ENCODE data around the gene RNF5. TPM values are rescaled to one million over a fixed set of nuclear protein-coding genes. Genes with fewer than 3 reads are reported as not detected.
A peak's percentile ranks its signal among the peaks of the same experiment; 100 is the strongest.

Gene RNF5
- total RNA-seq, 1 experiment from 2014 or later, result 45.9 TPM

- Histone ChIP-seq H3K27me3 (ENCODE audit: insufficient read depth, low read length) (no peaks in the 10 kb centered on the region), H3K4me1 (ENCODE audit: control insufficient read depth in 1 of 2, insufficient read depth in 2 of 2, low read length in 2 of 2) (peaks cover 22 to 63% of the 10 kb centered on the region in 2 experiments), H4K20me1 (ENCODE audit: insufficient read depth) (no peaks in the 10 kb centered on the region), H3K4me3 (replicated peaks in 1 of 2; ENCODE audit: low read depth in 1 of 2, low read length in 2 of 2) (peak within 1 kb of the TSS; percentile 80 to 84), H3K36me3 (ENCODE audit: control insufficient read depth in 1 of 2, insufficient read depth in 2 of 2, low read length in 2 of 2) (peaks cover 0 to 3% of the 10 kb centered on the region in 2 experiments; a peak in 2 of 4 replicates), H3K9ac (ENCODE audit: low read length) (peak within 1 kb of the TSS; percentile 87), H3K9me3 (ENCODE audit: control insufficient read depth in 1 of 2, insufficient read depth in 1 of 2, low read depth in 1 of 2, low read length in 2 of 2) (no peaks in the 10 kb centered on the region), H3K27ac (ENCODE audit: low read depth, low read length) (peak within 1 kb of the TSS; percentile 81), H3K9me2 (ENCODE audit: insufficient read depth) (no peaks in the 10 kb centered on the region), H3K79me2 (ENCODE audit: insufficient read depth, low read length) (peaks cover 13% of the 10 kb centered on the region), H2AFZ (ENCODE audit: low read depth, low read length, poor library complexity, severe bottlenecking) (no peak within 1 kb of the TSS), H3K4me2 (ENCODE audit: low read length) (peak within 1 kb of the TSS; percentile 81)
- ChIA-PET RAD21 (ENCODE audit: low non-redundant PET in 1 of 2, low total read pairs in 2 of 2, uncharacterized antibody in 2 of 2, unreplicated experiment in 2 of 2) (no interaction called here), POLR2A (interaction anchor here (0.6 to 1.7 kb wide), 5 partner anchors 8 to 1257 kb away, joined by 3 to 4 read pairs (median 3); partner anchors contain the start of gene ATF6B), CTCF (interaction anchor here (1.3 to 1.5 kb wide), 2 partner anchors 13 to 71 kb away, joined by 4 to 10 read pairs; no protein-coding TSS in a partner anchor)
- peak; percentile 66 for DNase-seq (ENCODE audit: low read depth, low spot score)
- BruUV-seq (replicated peaks), result TSS peak; percentile 98
- intact Hi-C loops (cut with micrococcal nuclease), result no loop called here
- peak; percentile 69 for ATAC-seq
- no peak for TF ChIP-seq ELF1 (IDR thresholded peaks at IDR 0.05; ENCODE audit: borderline replicate concordance, low read depth)
- peak; percentile 43 for TF ChIP-seq POLR2A (IDR thresholded peaks at IDR 0.05; ENCODE audit: borderline replicate concordance, extremely low read depth, insufficient read depth, insufficient read length)
- TF ChIP-seq POLR2AphosphoS5 (IDR thresholded peaks at IDR 0.05; ENCODE audit: low read depth, low read length), result peak; percentile 91
- no peak for TF ChIP-seq MAX (IDR thresholded peaks at IDR 0.05)
- TF ChIP-seq SRF (IDR thresholded peaks at IDR 0.05; ENCODE audit: low read depth), result no peak
- no peak for TF ChIP-seq YY1 (IDR thresholded peaks at IDR 0.05; ENCODE audit: extremely low read depth, insufficient replicate concordance, low read depth, low read length)
- no peak for TF ChIP-seq CBX3 (IDR thresholded peaks at IDR 0.05; ENCODE audit: low read depth)
- no peak for TF ChIP-seq FOSL1 (IDR thresholded peaks at IDR 0.05; ENCODE audit: low read depth)
- TF ChIP-seq ATF3 (IDR thresholded peaks at IDR 0.05), result no peak
- TF ChIP-seq ZBTB33 (IDR thresholded peaks at IDR 0.05; ENCODE audit: extremely low read depth, insufficient replicate concordance, low read length), result no peak
- no peak for TF ChIP-seq SP1 (IDR thresholded peaks at IDR 0.05; ENCODE audit: low read depth)
- no peak for TF ChIP-seq CEBPB (IDR thresholded peaks at IDR 0.05; ENCODE audit: low read depth)
- no peak for TF ChIP-seq ZNF274 (IDR thresholded peaks at IDR 0.05; ENCODE audit: low read depth, low read length)
- TF ChIP-seq ZFX (IDR thresholded peaks at IDR 0.05), result no peak; the same call in 1 of the 2 replicates
- no peak for TF ChIP-seq REST (IDR thresholded peaks at IDR 0.05; ENCODE audit: low read depth)
- no peak for TF ChIP-seq EZH2 (IDR thresholded peaks at IDR 0.05)
- no peak for TF ChIP-seq RAD21 (IDR thresholded peaks at IDR 0.05; ENCODE audit: low read depth)
- TF ChIP-seq EZH2phosphoT487 (IDR thresholded peaks at IDR 0.05; ENCODE audit: borderline replicate concordance), result no peak
- TF ChIP-seq CTCF (IDR thresholded peaks at IDR 0.05 in 2 of 3, conservative IDR thresholded peaks at IDR 0.05 in 1 of 3; ENCODE audit: borderline replicate concordance in 1 of 3, insufficient read depth in 1 of 3, low read depth in 2 of 3, low read length in 2 of 3), result no peak
These were observed 12.0 kb downstream of the RNF5 start, which contains the start of gene PBX2 for GRCh38 chr6:32190054-32190851. Gene PBX2, minus strand, starts transcription at chr6:32190202. Its CDS starts 287 bp downstream, at chr6:32189915.
